Germinal center (tissue), 1 donor: ENCODE data around the gene KSR2.
"Not testable (repeated sequence)": the region's sequence is repeated elsewhere in the genome, so short reads cannot be mapped to it uniquely, and the experiment has no call there.

Source experiments
- DNase-seq: peaks from one replicate; pipeline ENCODE4 v3.0.0; 2012; ENCODE audit warnings: mixed read lengths, low spot score

Gene KSR2

DNA sequence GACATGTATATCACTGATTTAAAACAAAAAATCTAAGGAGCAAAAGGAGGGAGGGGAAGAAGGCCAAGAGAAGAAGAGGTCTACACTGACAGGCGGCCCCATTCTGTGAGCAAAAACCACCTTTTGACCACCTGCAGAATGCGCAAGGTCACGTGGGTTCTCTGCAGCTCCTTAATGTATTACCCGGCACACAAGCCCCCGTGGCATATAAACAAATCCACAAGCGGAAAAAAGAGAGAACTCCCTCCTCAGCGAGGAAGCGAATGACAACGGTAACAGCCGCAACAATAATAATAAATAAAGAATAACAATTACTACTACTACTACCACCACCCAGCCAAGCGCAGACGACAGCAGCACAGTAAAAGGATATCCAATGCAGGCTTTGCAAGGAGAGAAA lies 1.3 kb downstream of the KSR2 start:
- DNase-seq = no peak

DNA sequence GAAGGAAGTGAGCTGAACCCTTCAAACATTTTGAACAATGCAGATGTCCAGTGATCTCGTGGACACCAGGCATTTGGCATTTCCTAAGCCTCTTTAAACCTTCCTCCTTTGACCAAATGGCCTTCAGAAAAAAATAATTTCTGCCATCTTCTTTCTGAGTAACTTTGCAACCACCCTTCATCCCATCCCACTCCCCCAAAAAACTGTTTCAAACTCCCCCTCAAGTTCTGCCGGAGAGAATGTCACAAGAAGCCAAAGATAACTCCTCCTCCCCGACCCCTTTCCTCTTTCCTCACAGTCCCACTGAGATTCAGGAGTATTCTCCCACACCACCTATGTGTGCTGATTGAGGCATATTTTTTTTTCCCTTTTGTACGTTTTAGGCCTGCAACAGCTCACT lies 1.7 kb downstream of the KSR2 start:
- DNase-seq = no peak

DNA sequence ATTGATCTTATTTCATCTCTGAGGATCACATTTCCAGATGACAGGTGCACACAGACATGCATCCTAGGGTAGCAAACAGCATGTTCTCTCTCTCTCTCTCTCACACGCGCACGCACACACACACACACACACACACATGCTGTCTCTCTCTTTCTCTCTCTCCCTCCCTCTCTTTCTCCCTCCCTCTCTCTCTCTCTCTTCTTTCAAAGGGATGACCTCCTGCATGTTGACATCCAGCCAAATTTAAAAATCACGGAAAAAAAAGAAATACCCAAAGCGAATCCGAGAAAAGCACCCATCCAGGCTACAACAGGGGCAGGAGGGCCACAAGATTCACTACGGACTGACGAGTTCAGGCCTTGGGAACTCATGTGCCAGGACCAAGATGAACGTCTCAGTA lies 2.3 kb downstream of the KSR2 start:
- DNase-seq = no peak

DNA sequence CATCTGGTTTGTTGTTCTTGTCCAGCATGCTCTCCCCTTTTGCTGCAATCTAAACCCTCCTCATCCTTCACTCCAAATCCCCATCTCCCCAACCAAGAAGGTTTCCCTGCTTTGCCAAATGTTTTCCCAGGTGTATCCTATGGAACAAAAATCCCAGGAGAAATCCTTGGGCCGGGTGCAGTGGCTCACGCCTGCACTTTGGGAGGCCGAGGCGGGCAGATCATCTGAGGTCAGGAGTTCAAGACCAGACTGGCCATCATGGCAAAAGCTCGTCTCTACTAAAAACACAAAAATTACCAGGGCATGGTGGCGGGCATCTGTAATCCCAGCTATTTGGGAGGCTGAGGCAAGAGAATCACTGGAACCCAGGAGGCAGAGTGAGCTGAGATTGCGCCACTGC lies 5.0 kb downstream of the KSR2 start:
- DNase-seq = no peak

DNA sequence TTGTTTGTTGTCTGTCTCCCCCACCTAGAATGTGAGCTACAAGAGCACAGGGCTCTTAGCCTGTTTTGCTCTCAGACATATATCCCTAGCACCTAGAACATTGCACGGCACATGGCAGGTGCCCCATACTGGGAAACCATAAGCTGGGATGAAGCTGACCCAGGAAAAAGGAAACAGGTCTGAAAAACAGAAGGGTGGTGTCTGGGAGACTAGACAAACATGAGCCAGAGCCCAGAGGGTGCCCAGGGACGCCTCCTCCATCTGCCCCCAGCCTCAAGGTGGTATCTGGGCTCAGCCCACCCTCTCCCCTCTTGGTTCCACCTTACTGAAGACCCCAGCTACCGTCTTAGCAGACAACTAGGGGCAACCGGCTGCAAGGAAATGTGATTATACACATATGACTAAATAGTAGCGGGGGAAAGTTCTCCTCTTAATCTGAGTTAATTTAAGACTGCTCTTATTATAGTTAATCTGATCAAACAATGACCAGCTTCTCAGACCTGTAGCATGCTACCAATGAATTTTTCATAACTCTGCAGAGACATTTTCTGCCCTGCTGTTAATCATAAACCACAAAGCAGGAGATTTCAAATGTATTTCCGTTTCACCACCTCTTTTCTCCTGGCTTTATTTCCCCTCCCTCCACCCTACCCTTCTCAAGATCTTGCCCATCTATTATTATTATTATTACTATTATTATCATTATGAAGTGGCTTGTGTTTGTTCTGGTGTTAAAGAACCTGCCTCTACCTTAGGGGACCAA lies 31.9 kb downstream of the KSR2 start:
- no peak for DNase-seq

DNA sequence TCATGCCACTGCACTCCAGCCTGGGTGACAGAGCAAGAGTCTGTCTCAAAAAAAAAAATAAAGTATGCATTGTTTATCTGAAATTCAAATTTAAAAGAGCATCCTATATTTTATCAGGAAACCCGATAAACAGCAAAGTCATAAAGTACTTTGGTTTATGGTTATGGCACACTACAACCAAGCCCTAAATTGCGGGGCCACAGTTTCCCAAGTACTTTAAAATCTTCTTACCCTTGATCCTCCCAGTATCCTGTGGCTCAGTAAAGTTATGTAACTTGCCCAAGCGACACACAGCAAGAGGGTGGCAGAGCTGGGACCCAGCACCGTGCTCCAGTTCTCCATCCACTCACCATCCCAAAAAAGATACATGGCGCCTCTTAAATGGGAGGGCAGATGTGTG lies 35.2 kb downstream of the KSR2 start:
- no peak for DNase-seq

GRCh38 chr12:117926391-117926899 lies 42.3 kb downstream of the KSR2 start:
- no peak for DNase-seq

- no peak for DNase-seq
Observed at GRCh38 chr12:117921929-117922777, 46.6 kb downstream of the KSR2 start.

GRCh38 chr12:117919479-117919878 lies 49.3 kb downstream of the KSR2 start:
- no peak for DNase-seq

DNA sequence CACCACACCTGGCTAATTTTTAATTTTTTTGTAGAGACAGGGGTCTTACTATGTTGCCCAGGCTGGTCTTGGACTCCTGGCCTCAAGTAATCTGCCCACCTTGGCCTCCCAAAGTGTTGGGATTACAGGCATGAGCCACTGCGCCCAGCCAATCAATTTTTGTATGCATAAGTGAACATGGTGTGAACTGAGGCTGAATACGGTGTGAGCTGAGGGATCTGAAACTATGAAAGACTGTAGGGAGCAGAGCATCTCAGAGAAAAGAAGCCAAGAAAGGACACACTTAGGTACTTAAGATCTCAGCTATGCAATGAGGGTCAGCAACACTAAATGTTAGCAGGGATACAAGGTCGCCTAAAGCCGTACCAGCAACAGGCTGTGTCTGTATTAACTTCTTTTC lies 54.1 kb downstream of the KSR2 start:
- no peak for DNase-seq

DNA sequence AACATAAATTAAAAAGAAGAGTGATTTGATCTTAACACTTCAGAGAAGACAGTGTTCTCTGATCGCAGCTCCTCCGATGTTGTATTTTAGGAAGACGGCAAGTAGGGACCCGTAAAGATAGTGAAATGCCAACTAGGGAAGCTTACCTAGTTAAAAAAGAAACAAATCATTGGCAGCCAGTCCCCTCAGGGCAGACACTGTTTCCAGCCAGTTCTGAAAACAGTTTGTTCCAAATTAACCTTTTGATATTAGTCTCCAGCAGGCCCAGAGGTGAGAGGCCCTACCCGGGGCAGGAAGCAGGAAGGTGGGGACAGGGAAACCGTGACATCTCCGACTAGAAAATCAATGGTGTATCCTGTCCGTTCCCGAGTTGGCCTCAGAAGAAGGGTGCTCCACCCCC lies 56.0 kb downstream of the KSR2 start:
- DNase-seq = no peak

GRCh38 chr12:117908411-117908810 lies 60.4 kb downstream of the KSR2 start:
- no peak for DNase-seq

DNA sequence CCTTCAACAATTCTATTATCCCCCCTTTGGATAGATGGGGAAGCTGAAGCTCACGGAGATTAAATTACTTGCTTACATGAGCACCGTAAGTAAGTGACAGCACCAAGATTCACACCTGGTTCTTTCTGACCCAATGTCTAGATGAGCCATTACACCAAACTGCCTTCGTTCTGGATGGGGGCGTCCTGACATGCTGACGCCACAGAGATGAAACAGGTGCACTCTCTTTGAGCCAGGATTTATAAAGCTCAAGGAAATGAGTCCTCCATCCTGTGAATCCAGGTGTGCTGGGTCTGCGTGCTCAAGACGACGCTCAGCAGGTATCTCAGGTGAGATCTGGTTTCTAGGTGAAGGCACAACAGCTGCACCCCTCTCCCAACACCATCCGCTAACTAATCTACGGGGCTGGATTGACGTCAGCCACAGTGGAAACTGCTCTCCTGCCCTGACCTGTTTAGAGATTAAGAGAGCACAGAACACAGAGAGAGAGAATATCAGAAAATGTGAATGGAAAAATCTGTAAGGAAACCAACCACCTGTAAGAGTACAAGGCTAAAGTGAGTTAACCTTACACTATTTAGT lies 61.6 kb downstream of the KSR2 start:
- no peak for DNase-seq

GRCh38 chr12:117904051-117904450 lies 64.7 kb downstream of the KSR2 start:
- no peak for DNase-seq

GRCh38 chr12:117903110-117903840 lies 65.5 kb downstream of the KSR2 start:
- no peak for DNase-seq

GRCh38 chr12:117901631-117902030 lies 67.2 kb downstream of the KSR2 start:
- no peak for DNase-seq

- no peak for DNase-seq
Observed at GRCh38 chr12:117900561-117900960, 68.2 kb downstream of the KSR2 start.

GRCh38 chr12:117897372-117898161 lies 71.2 kb downstream of the KSR2 start:
- no peak for DNase-seq

DNA sequence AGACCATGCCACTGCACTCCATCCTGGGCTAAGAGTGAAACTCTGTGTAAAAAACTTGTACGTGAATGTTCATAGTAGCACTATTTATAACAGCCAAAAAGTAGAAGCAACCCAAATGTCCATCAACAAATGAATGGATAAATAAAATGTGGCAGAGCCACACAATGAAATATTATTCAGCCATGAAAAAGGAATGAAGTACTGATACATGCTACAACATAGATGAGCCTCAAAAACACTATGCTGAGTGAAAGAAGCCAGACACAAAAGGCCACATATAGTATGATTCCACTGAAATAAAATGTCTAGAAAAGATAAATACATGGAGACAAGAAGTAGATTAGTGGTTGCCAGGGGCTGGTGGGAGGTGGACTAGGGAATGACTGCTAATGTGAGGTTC lies 72.8 kb downstream of the KSR2 start:
- DNase-seq = no peak

GRCh38 chr12:117892441-117892840 lies 76.3 kb downstream of the KSR2 start:
- no peak for DNase-seq

GRCh38 chr12:117891265-117891664 lies 77.5 kb downstream of the KSR2 start:
- not testable (repeated sequence) for DNase-seq
